Measurements from ENCODE around the gene AASDH.

The AASDH gene

DNA sequence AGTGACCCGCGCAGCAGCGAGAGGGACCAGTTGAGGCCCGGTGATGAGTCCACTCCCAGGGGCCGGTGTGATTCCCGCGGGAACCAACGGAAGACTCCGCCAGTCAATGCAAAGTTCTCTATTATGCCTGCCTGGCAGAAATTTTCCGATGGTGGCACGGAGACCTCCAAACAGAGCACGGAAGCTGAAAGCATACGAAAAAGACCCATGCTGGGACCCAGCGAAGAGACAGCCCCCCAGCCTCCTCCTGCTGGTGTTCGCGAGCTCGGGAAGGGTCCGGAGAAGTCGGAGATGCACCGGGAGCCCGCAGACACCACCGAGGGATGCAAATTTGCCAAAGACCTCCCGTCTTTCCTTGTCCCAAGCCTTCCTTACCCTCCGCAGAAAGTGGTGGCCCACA is 71.7 kb downstream of the AASDH start:
- no peak for DNase-seq (ENCODE audit: low read depth)

DNA sequence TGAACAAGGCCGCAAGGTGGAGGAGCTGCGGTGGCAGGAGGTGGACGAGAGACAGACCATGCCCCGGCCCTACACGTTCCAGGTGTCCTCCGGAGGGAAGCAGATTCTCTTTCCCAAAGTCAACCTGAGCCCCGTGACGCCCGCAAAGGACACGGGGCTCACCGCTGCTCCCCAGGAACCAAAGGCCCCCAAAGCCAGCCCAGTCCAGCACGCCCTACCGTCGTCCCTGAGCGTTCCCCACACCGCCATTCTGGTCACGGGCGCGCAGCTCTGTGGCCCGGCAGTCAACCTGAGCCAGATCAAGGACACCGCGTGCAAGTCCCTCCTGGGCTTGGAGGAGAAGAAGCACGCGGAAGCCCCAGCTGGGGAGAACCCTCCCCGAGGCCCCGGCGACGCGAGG is 72.2 kb downstream of the AASDH start:
- DNase-seq (ENCODE audit: low read depth) = no peak

DNA sequence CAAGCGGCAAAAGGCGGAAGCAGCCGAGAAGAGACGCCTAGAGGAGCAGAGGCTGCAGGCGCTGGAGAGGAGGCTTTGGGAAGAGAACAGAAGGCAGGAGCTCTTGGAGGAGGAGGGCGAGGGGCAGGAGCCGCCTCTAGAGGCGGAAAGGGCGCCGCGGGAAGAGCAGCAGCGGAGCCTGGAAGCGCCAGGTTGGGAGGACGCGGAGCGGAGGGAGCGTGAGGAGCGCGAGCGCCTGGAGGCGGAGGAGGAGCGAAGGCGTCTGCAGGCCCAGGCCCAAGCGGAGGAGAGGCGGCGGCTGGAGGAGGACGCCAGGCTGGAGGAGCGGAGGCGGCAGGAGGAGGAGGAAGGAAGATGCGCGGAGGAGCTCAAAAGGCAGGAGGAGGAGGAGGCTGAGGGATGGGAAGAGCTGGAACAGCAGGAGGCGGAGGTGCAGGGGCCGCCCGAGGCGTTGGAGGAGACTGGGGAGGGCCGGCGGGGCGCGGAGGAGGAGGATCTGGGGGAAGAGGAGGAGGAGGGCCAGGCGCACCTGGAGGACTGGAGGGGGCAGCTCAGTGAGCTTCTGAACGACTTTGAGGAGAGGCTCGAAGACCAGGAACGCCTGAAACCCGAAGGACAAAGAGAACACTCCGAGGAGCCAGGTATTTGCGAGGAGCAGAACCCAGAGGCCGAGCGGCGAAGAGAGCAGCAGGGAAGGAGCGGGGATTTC is 72.9 kb downstream of the AASDH start:
- no peak for DNase-seq (ENCODE audit: low read depth)

GRCh38 chr4:56313132-56313531 is 74.2 kb downstream of the AASDH start:
- DNase-seq (ENCODE audit: low read depth) = no peak

DNA sequence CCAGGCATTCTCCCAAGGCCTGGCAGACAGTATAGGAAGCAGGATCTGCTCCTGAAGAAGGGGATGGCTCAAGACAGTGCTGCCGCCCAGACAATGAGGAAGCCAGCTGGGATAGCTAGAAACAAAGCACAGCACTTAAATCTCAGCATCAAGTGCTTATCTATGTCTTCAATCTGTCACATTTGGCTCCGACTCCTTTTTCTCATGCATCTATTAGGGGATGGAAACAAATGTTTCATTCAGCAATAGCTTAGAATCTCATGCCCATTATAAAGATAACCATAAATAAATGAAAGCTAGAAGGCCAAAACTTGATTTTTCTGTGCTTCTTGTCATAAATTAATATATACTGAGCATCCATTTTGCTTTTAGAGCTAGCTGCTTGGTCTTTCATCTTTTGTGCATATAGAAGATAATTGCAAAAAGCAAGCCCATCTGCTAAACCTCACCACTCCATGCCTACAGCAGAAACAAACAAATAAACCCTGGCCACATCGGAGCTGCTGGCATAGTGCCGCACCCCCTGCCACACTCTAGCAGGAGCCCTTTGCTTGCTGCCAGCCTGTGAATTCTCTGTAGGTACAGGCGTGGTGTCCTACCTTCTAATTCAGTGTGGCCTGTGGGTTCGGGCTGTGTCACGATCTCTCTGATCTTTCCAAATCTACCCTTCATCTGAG is 75.9 kb downstream of the AASDH start:
- no peak for DNase-seq (ENCODE audit: low read depth)

- DNase-seq (ENCODE audit: low read depth) = no peak
Observed at GRCh38 chr4:56310401-56311125, 76.7 kb downstream of the AASDH start.

- DNase-seq (ENCODE audit: low read depth) = no peak
Observed at GRCh38 chr4:56308384-56308783, 78.9 kb downstream of the AASDH start.

- peak; percentile 17 for DNase-seq (ENCODE audit: low read depth)
Observed at GRCh38 chr4:56307423-56307822, 79.9 kb downstream of the AASDH start.

GRCh38 chr4:56305390-56305789 is 81.9 kb downstream of the AASDH start:
- DNase-seq (ENCODE audit: low read depth) = no peak

DNA sequence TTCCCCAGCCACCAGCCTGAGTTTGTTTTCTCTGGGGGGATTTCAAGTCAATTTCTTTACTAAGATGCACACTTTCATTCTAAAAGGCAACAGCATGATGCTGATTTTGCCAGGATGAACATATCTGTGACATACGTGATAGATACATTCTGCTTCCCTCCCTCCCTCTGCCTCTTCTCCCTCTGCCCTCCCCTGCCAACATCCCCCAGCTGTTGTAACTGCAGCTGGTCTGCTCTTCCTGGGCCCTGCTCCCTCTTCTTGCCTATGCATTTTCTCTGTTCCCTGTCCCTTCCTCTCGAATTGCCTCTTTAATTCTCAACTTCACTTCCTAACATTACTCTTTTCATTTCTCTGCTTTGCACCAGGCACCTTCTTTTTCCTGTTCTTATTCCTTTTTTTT is 83.4 kb downstream of the AASDH start:
- no peak for DNase-seq (ENCODE audit: low read depth)

- DNase-seq (ENCODE audit: low read depth) = no peak
Observed at GRCh38 chr4:56302760-56303159, 84.5 kb downstream of the AASDH start.

- no peak for DNase-seq (ENCODE audit: low read depth)
Observed at GRCh38 chr4:56301997-56302496, 85.2 kb downstream of the AASDH start.

DNA sequence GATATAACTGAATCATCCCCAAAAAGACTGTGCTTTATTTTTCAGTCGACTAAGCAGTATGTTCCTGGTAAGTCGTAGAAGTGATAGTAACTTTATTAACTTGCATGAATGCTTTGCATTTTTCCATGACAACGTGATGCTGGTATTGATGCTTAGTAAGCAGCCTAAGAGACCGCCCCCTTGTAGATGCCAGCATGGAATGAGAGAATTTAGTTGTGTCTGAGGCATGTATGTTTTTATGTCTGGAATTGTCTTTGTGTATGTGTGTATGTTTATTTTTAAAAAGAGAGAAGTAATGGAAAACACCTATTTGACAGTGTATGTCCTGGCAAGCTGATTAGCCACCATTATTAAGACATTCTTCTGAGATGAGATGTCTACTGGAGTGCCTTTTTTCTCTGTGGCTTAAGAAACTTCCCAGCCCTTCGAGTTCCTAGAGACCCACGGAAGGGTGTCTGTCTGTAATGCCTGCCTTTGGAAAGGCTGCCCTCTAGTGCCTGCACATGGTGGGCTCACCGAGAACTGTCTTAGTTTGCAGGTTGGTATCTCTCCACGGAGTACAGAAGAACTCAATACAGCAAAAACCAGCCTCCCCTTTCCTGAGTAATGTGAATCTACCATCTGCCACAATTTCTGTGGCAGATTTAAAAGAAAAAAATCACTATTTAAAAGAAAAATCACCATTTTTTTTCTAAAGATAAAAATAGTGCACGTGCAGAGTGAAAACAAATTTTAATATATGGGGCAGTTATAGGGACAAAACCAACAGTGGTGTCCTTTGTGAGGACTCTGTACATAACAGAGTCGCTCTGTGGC is 85.9 kb downstream of the AASDH start:
- DNase-seq (ENCODE audit: low read depth) = peak; percentile 93

DNA sequence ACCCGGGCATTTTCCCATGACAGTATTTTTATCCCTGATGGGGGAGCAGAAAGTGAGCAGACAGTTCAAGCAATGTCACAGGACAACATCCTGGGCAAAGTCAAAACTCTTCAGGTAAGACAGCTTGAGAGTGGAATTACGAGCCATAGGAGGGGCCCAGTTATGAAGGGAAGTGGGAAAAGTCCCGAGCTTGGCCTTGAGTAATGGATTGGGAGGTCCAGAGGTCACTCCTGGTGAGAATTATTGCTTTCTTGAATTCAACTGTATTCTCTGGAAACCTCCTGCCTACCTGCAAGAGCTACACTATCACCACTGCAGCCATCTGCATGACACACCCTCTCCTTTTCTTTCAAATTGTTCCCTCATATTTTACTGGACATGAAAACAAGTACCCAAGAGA is 89.1 kb downstream of the AASDH start:
- DNase-seq (ENCODE audit: low read depth) = no peak

GRCh38 chr4:56297776-56298175 is 89.5 kb downstream of the AASDH start:
- DNase-seq (ENCODE audit: low read depth) = no peak

DNA sequence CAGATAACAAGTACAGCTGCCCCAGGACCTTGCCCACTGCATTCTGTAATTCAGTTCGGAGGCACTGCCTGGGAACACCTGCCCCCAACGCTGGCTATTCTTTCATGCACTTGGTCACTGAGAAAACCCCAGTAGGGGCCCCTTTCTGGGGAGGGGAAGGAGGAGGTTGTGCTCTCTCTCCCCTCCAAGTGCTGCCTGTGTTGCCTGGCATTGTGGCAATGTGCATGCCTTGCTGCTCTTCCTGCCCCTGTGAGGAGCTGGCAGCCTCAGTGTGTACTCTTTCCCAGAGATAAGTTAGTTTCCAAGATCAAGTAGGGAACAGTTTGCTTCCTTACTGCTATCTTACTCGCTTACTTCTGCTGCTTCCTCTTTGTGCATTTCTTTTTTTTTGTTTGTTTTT is 90.8 kb downstream of the AASDH start:
- no peak for DNase-seq (ENCODE audit: low read depth)

DNA sequence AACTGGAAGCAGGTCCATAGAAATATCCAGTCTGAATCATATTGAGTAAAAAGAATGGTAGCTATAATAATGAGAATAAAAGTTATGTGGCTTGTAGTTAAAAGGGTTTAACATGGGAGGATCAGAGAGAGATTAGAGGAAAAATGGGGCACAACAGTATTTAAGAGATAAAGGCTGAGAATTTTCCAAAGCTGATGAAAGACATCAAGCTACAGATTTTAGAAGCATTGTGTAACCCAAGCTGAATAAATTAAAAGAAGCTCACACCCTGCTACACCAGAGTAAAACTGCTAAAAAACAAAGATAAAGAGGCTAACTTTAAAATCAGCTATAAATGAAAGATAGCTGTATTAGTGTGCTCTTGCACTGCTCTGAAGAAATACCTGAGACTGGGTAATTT is 94.2 kb downstream of the AASDH start:
- DNase-seq (ENCODE audit: low read depth) = no peak

GRCh38 chr4:56289934-56290333 is 97.4 kb downstream of the AASDH start:
- peak; percentile 12 for DNase-seq (ENCODE audit: low read depth)

DNA sequence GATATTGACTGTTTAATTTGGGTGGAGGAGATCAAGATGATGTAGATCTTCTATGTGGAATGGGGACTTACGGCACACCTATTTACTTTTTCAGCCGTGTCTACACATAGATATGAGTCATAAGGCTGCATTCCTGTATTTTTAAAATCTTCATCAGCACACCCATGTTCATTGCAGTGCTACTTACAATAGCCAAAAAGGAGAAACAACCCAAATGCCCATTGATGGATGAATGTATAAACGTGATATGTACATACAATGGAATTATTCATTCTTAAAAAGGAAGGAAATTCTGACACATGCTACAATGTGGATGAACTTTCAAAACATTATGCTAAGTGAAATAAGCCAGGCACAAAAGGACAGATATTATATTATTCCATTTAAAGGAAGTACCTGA is 98.6 kb downstream of the AASDH start:
- no peak for DNase-seq (ENCODE audit: low read depth)
